Stimulated activated CD8-positive, alpha-beta memory T cell treated with anti-CD3 and anti-CD28 coated beads, Interleukin-2, amount 100 ng/mL, for 48 hours (primary cell): Measurements from ENCODE around the gene GRAMD2B.
"Not testable (repeated sequence)": the region's sequence is repeated elsewhere in the genome, so short reads cannot be mapped to it uniquely, and the experiment has no call there.

Experiments used
- DNase-seq, 2 donors: peaks; one replicate each; pipeline ENCODE4 v3.0.0-alpha.2; 2020; ENCODE audit warnings: low read depth in 2 of 2

The GRAMD2B gene

GRCh38 chr5:126413856-126414255 lies 9.4 kb upstream of the GRAMD2B start:
- DNase-seq: no peak

GRCh38 chr5:126414874-126415502 lies 8.2 kb upstream of the GRAMD2B start:
- DNase-seq: no peak

- no peak for DNase-seq
These were observed 7.4 kb upstream of the GRAMD2B start for GRCh38 chr5:126415789-126416188.

- DNase-seq: no peak
These were observed 6.8 kb upstream of the GRAMD2B start for GRCh38 chr5:126416266-126416925.

- no peak for DNase-seq
These were observed 6.0 kb upstream of the GRAMD2B start for GRCh38 chr5:126417178-126417577.

GRCh38 chr5:126419102-126419501 lies 4.1 kb upstream of the GRAMD2B start:
- DNase-seq: no peak

- no peak for DNase-seq
These were observed 5.2 kb downstream of the GRAMD2B start for GRCh38 chr5:126428421-126428820.

- DNase-seq: no peak
These were observed 7.4 kb downstream of the GRAMD2B start for GRCh38 chr5:126430631-126431030.

- DNase-seq: no peak
These were observed 10.5 kb downstream of the GRAMD2B start for GRCh38 chr5:126433701-126434100.

GRCh38 chr5:126435261-126435660 lies 12.1 kb downstream of the GRAMD2B start:
- DNase-seq: no peak

GRCh38 chr5:126435714-126436113 lies 12.5 kb downstream of the GRAMD2B start:
- no peak for DNase-seq

GRCh38 chr5:126437721-126438120 lies 14.5 kb downstream of the GRAMD2B start:
- DNase-seq: no peak

GRCh38 chr5:126438267-126438666 lies 15.1 kb downstream of the GRAMD2B start:
- no peak for DNase-seq

- DNase-seq: no peak
These were observed 15.7 kb downstream of the GRAMD2B start for GRCh38 chr5:126438868-126439267.

GRCh38 chr5:126439724-126440123 lies 16.5 kb downstream of the GRAMD2B start:
- DNase-seq: not testable (repeated sequence)

GRCh38 chr5:126441230-126441629 lies 18.0 kb downstream of the GRAMD2B start:
- DNase-seq: no peak

- no peak for DNase-seq
These were observed 20.2 kb downstream of the GRAMD2B start for GRCh38 chr5:126443374-126443851.

- no peak for DNase-seq
These were observed 20.9 kb downstream of the GRAMD2B start for GRCh38 chr5:126444137-126444536.

- no peak for DNase-seq
These were observed 22.4 kb downstream of the GRAMD2B start for GRCh38 chr5:126445502-126446174.

- peak; percentile 16 to 33 for DNase-seq
These were observed 23.5 kb downstream of the GRAMD2B start for GRCh38 chr5:126446498-126447224.

GRCh38 chr5:126448720-126449119 lies 25.5 kb downstream of the GRAMD2B start:
- DNase-seq: no peak

GRCh38 chr5:126449751-126450271 lies 26.6 kb downstream of the GRAMD2B start:
- DNase-seq: peak; percentile 21 to 39
